H1 (cell line): ENCODE measurements around the gene EIF1B. TPM values are rescaled to one million over a fixed set of nuclear protein-coding genes. Genes with fewer than 3 reads are reported as not detected.

ENCODE experiments used
- CEBPB ChIP-seq: IDR thresholded peaks from 2 replicates; pipeline ENCODE4 v1.6.1; 2012; ENCODE audit warnings: low read depth, low read length
- CREB1 ChIP-seq: IDR thresholded peaks from 2 replicates; pipeline ENCODE4 v1.6.1; 2012; ENCODE audit warnings: inconsistent platforms
- CTBP2 ChIP-seq: IDR thresholded peaks from 2 replicates; pipeline ENCODE4 v1.7.0; 2011; ENCODE audit warnings: borderline replicate concordance, mild to moderate bottlenecking, moderate library complexity, mixed read lengths, low read length; ENCODE audit not compliant: insufficient read depth, insufficient read length
- EGR1 ChIP-seq: IDR thresholded peaks from 2 replicates; pipeline ENCODE4 v1.6.1; 2011; ENCODE audit warnings: low read depth, low read length, borderline replicate concordance
- EP300 ChIP-seq, 2 experiments: IDR thresholded peaks; 1 replicate in 1 of 2; 2 replicates in 1 of 2; pipeline ENCODE4 v1.6.1; 2011 to 2012; ENCODE audit warnings: low read depth in 2 of 2, low read length in 2 of 2, mild to moderate bottlenecking in 2 of 2, borderline replicate concordance in 1 of 2, inconsistent platforms in 1 of 2, moderate library complexity in 1 of 2
- HDAC6 ChIP-seq: IDR thresholded peaks from one replicate; pipeline ENCODE4 v1.7.1; 2012; ENCODE audit warnings: low read depth, mild to moderate bottlenecking, inconsistent platforms, low read length, moderate library complexity
- JUND ChIP-seq: IDR thresholded peaks from 2 replicates; pipeline ENCODE4 v1.6.1; 2011; ENCODE audit warnings: mild to moderate bottlenecking, improper control_type of control experiment, low read length
- NANOG ChIP-seq: IDR thresholded peaks from 2 replicates; pipeline ENCODE4 v1.6.1; 2011; ENCODE audit warnings: low read length, low read depth, mild to moderate bottlenecking, inconsistent platforms; ENCODE audit not compliant: insufficient read depth, poor library complexity, severe bottlenecking
- POLR2AphosphoS5 ChIP-seq: IDR thresholded peaks from 2 replicates; pipeline ENCODE4 v1.6.1; 2011; ENCODE audit warnings: low read depth, low read length
- POU5F1 ChIP-seq: IDR thresholded peaks from 2 replicates; pipeline ENCODE4 v1.6.1; 2011; ENCODE audit warnings: low read depth, mild to moderate bottlenecking, low read length, moderate library complexity
- SIRT6 ChIP-seq: IDR thresholded peaks from one replicate; pipeline ENCODE4 v1.7.1; 2012; ENCODE audit warnings: low read length, inconsistent platforms
- TAF1 ChIP-seq: IDR thresholded peaks from 2 replicates; pipeline ENCODE4 v1.6.1; 2011; ENCODE audit warnings: mild to moderate bottlenecking, low read depth, low read length
- YY1 ChIP-seq: IDR thresholded peaks from 2 replicates; pipeline ENCODE4 v1.6.1; 2011; ENCODE audit warnings: low read depth, mild to moderate bottlenecking, low read length
- polyA plus RNA-seq, 7 experiments: library from polyadenylated mRNA; depleted of rRNA in 3 of 7; stranded (reverse) in 5 of 7; unstranded in 2 of 7; fragments of >200 nt in 5 of 7; fragments of 200-250 nt in 2 of 7; gene quantifications; 1 replicate in 5 of 7; 2 replicates in 1 of 7; 4 replicates in 1 of 7; pipeline versions ENCODE4 v1.2.1 to v1.2.3, GENCODE V29; 2011 to 2013; ENCODE audit warnings: missing spikeins in 2 of 7, mixed read lengths in 2 of 7
- total RNA-seq: library from RNA; stranded (reverse); fragmentation: NEBNext Ultra II Directional; extraction: Animal tissue kit (Norgen Biotek cat#: 25700); gene quantifications from 2 replicates; pipeline ENCODE4 v1.2.1, GENCODE V29; 2021
- TF ChIP-seq, protein P1 (sequence below): IDR thresholded peaks from 2 replicates; pipeline ENCODE4 v1.6.1; 2012; ENCODE audit warnings: low read length, inconsistent platforms

The EIF1B gene
- total and polyA plus RNA-seq, 2 of the 8 experiments (the other 6 are each of a cell fraction or from before 2014, with no cell fraction given) = 42.4 to 115 TPM

GRCh38 chr3:40292637-40293349, 16.7 kb upstream of the EIF1B start (continued):
- TF ChIP-seq EGR1 = no peak
- TF ChIP-seq POU5F1 = peak; percentile 92
- TF ChIP-seq SIRT6 = no peak
- TF ChIP-seq CTBP2 = no peak
- peak; percentile 87 for TF ChIP-seq CREB1
- TF ChIP-seq EP300 (IDR thresholded peaks at IDR 0.05; ENCODE audit: borderline replicate concordance in 1 of 2, low read depth in 2 of 2, low read length in 2 of 2) = 0 out of 3 replicates have a peak, but pooled peaks of 1 of the 2 experiments have one; percentile 34
- TF ChIP-seq NANOG = peak; percentile 50
- no peak for TF ChIP-seq POLR2AphosphoS5
- TF ChIP-seq JUND = 0 out of 2 replicates have a peak, but pooled peaks have one; percentile 19
- TF ChIP-seq, protein P1, sequence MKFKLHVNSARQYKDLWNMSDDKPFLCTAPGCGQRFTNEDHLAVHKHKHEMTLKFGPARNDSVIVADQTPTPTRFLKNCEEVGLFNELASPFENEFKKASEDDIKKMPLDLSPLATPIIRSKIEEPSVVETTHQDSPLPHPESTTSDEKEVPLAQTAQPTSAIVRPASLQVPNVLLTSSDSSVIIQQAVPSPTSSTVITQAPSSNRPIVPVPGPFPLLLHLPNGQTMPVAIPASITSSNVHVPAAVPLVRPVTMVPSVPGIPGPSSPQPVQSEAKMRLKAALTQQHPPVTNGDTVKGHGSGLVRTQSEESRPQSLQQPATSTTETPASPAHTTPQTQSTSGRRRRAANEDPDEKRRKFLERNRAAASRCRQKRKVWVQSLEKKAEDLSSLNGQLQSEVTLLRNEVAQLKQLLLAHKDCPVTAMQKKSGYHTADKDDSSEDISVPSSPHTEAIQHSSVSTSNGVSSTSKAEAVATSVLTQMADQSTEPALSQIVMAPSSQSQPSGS = peak; percentile 83
- no peak for TF ChIP-seq YY1
- peak; percentile 32; the same call in 1 of the 2 replicates for TF ChIP-seq CEBPB
- no peak for TF ChIP-seq TAF1
- no peak for TF ChIP-seq HDAC6
